ENCODE measurements around the gene ST3GAL4. TPM values are rescaled to one million over a fixed set of nuclear protein-coding genes. Genes with fewer than 3 reads are reported as not detected.

ST3GAL4 gene
- total RNA-seq, 2 donors from 2014 or later: 27.7 to 98.0 TPM

- H3K36me3 ChIP-seq: no peaks in the 10 kb centered on the region
- TF ChIP-seq CTCF (IDR thresholded peaks at IDR 0.05): no peak
- no peak overlapping the region for H3K4me3 ChIP-seq
- ATAC-seq (ENCODE audit: insufficient number of reproducible peaks, low FRiP score, low read depth) (no peak), DNase-seq (ENCODE audit: low spot score) (no peak)
- no peaks in the 10 kb centered on the region for H3K27me3 ChIP-seq (replicated peaks; ENCODE audit: insufficient read depth)
- H3K9me3 ChIP-seq: no peaks in the 10 kb centered on the region
- H3K4me1 ChIP-seq (ENCODE audit: control insufficient read depth in 1 of 2, low read depth in 2 of 2): peaks cover 1 to 5% of the 10 kb centered on the region in 2 donors
- no peak overlapping the region for H3K27ac ChIP-seq
Measured at GRCh38 chr11:126460417-126461095, 105.1 kb downstream of the ST3GAL4 start.

- Histone ChIP-seq H3K36me3 (no peaks in the 10 kb centered on the region), H3K4me1 (ENCODE audit: control insufficient read depth in 1 of 2, low read depth in 2 of 2) (peaks cover 7 to 10% of the 10 kb centered on the region in 2 donors), H3K4me3 (no peak overlapping the region), H3K27ac (no peak overlapping the region), H3K9me3 (no peaks in the 10 kb centered on the region), H3K27me3 (replicated peaks; ENCODE audit: insufficient read depth) (no peaks in the 10 kb centered on the region)
- no peak for ATAC-seq (ENCODE audit: insufficient number of reproducible peaks, low FRiP score, low read depth)
- DNase-seq (ENCODE audit: low spot score): no peak
- no peak for TF ChIP-seq CTCF (IDR thresholded peaks at IDR 0.05)
Measured at GRCh38 chr11:126461096-126461440, 105.6 kb downstream of the ST3GAL4 start.

- Histone ChIP-seq H3K9me3 (no peaks in the 10 kb centered on the region), H3K4me3 (no peak overlapping the region), H3K36me3 (no peaks in the 10 kb centered on the region), H3K27me3 (replicated peaks; ENCODE audit: insufficient read depth) (no peaks in the 10 kb centered on the region), H3K27ac (no peak overlapping the region), H3K4me1 (ENCODE audit: control insufficient read depth in 1 of 2, low read depth in 2 of 2) (peaks cover 8 to 13% of the 10 kb centered on the region in 2 donors)
- TF ChIP-seq CTCF (IDR thresholded peaks at IDR 0.05): no peak
- DNase-seq (ENCODE audit: low spot score) (no peak), ATAC-seq (ENCODE audit: insufficient number of reproducible peaks, low FRiP score, low read depth) (no peak)
Measured at GRCh38 chr11:126461996-126462395, 106.5 kb downstream of the ST3GAL4 start.

GRCh38 chr11:126462422-126462821 is 106.9 kb downstream of the ST3GAL4 start:
- no peak for DNase-seq (ENCODE audit: low spot score)
- no peaks in the 10 kb centered on the region for H3K27me3 ChIP-seq (replicated peaks; ENCODE audit: insufficient read depth)
- no peaks in the 10 kb centered on the region for H3K9me3 ChIP-seq
- no peaks in the 10 kb centered on the region for H3K36me3 ChIP-seq
- no peak for ATAC-seq (ENCODE audit: insufficient number of reproducible peaks, low FRiP score, low read depth)
- peaks cover 8 to 13% of the 10 kb centered on the region in 2 donors for H3K4me1 ChIP-seq (ENCODE audit: control insufficient read depth in 1 of 2, low read depth in 2 of 2)
- H3K27ac ChIP-seq: no peak overlapping the region
- H3K4me3 ChIP-seq: no peak overlapping the region
- no peak for TF ChIP-seq CTCF (IDR thresholded peaks at IDR 0.05)

Other genes with a start within 250 kb of the ST3GAL4 start
- gene RPUSD4, start 144.0 kb upstream of the ST3GAL4 start, total RNA-seq: 10 to 100 TPM in 1 of 2 donors, 1 to 10 TPM in 1; 6.0 to 34.8 TPM
- gene FAM118B, start 143.9 kb upstream of the ST3GAL4 start, total RNA-seq: 10 to 100 TPM in 1 of 2 donors, 1 to 10 TPM in 1; 8.4 to 14.5 TPM
- gene SRPRA, start 86.8 kb upstream of the ST3GAL4 start, total RNA-seq: 100 to 1,000 TPM; 125 to 128 TPM
- gene FOXRED1, start 86.5 kb upstream of the ST3GAL4 start, total RNA-seq: 10 to 100 TPM; 22.9 to 27.8 TPM
- gene TIRAP, start 72.6 kb upstream of the ST3GAL4 start, total RNA-seq: 10 to 100 TPM; 15.2 to 20.7 TPM
- 1 to 10 TPM; 8.4 to 9.7 TPM for gene DCPS, start 51.6 kb upstream of the ST3GAL4 start, total RNA-seq